Measurements from ENCODE around the gene MAPK8IP2. TPM values are rescaled to one million over a fixed set of nuclear protein-coding genes. Genes with fewer than 3 reads are reported as not detected.

The MAPK8IP2 gene
- total and polyA plus RNA-seq, 2 of the 13 experiments (the other 11 are each of a cell fraction or from before 2014, with no cell fraction given) = 1.3 to 2.6 TPM

DNA sequence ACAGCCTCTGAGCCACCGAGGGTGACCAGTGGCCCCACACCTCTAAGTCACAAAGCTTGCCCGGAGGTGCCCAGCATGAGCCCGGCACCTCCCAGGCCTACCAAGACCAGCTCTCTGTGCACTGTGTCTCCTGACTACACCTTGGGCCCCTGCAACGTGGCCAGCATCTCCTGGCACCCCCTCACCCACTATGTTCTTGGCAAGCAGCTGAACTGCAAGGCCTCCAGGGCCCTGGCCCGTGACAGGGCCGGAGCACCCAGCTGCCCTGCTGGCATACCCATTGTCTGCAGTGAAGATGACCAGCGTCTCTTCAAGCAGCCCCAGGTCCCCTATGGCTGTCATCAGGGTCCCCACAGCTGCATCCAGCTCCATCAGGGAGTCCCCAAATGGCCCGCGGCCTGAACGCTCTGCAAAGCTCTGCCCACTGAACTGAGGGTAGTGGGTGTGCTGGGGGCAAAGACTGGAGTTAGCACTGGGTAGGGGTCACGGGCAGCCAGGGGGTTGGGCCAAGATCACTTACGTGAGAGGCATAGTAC, 25.8 kb downstream of the MAPK8IP2 start:
- H3K9me3 ChIP-seq (ENCODE audit: low read length) = no peaks in the 10 kb centered on the region
- H4K20me1 ChIP-seq (ENCODE audit: insufficient read depth, low read length) = no peaks in the 10 kb centered on the region
- H3K4me1 ChIP-seq (ENCODE audit: insufficient read depth, low read length) = peaks cover 56% of the 10 kb centered on the region
- peak overlapping the region; percentile 90 for H3K4me2 ChIP-seq (ENCODE audit: low read depth, low read length)
- no TSS peak for BruUV-seq (replicated peaks)
- H3K36me3 ChIP-seq (replicated peaks in 1 of 2; ENCODE audit: control insufficient read depth in 1 of 2, insufficient read depth in 2 of 2, low read length in 2 of 2) = no peaks in the 10 kb centered on the region
- no peak overlapping the region for H3K9ac ChIP-seq (ENCODE audit: insufficient read depth, low read depth, low read length)
- WGBS (ENCODE audit: low lambda C conversion rate) = 95% methylated on average over 5 of the region's 12 CpGs
- CTCF ChIA-PET (ENCODE audit: low intra/inter-chr PET ratio, low total read pairs) = interaction anchor here (1.1 kb wide), 1 partner anchor 65 kb away, joined by 5 read pairs; no protein-coding TSS in a partner anchor
- FAIRE-seq (no peak), ATAC-seq (no peak), DNase-seq (ENCODE audit: low spot score) (no peak)
- H3K27ac ChIP-seq (ENCODE audit: extremely low read length, insufficient read depth, low read length) = no peak overlapping the region
- TF ChIP-seq NBN (conservative IDR thresholded peaks at IDR 0.05) = no peak
- TF ChIP-seq, protein P1, sequence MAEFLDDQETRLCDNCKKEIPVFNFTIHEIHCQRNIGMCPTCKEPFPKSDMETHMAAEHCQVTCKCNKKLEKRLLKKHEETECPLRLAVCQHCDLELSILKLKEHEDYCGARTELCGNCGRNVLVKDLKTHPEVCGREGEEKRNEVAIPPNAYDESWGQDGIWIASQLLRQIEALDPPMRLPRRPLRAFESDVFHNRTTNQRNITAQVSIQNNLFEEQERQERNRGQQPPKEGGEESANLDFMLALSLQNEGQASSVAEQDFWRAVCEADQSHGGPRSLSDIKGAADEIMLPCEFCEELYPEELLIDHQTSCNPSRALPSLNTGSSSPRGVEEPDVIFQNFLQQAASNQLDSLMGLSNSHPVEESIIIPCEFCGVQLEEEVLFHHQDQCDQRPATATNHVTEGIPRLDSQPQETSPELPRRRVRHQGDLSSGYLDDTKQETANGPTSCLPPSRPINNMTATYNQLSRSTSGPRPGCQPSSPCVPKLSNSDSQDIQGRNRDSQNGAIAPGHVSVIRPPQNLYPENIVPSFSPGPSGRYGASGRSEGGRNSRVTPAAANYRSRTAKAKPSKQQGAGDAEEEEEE (CRISPR knock-in tag; IDR thresholded peaks at IDR 0.05; ENCODE audit: borderline replicate concordance) = no peak
- no peak for TF ChIP-seq NFYB (CRISPR knock-in tag; IDR thresholded peaks at IDR 0.05)
- no peak for TF ChIP-seq ZNF251 (CRISPR knock-in tag; IDR thresholded peaks at IDR 0.05)
- no peak for TF ChIP-seq HNRNPL (IDR thresholded peaks at IDR 0.05; ENCODE audit: low read depth, low read length)
- TF ChIP-seq GZF1 (CRISPR knock-in tag; IDR thresholded peaks at IDR 0.05) = no peak
- no peak for TF ChIP-seq ZNF264 (CRISPR knock-in tag; IDR thresholded peaks at IDR 0.05)
- TF ChIP-seq ZNF510 (CRISPR knock-in tag; IDR thresholded peaks at IDR 0.05; ENCODE audit: low read depth) = no peak
- TF ChIP-seq CREB1 (IDR thresholded peaks at IDR 0.05) = no peak
- no peak for TF ChIP-seq CREB1 (CRISPR knock-in tag; IDR thresholded peaks at IDR 0.05)
- peak overlapping the region in 1 of 3 experiments; percentile 88; a peak in 1 of 6 replicates for H3K4me3 ChIP-seq (replicated peaks in 1 of 3; ENCODE audit: insufficient read depth in 1 of 3, low read depth in 2 of 3, low read length in 3 of 3)
- intact Hi-C loops (cut with micrococcal nuclease; ENCODE audit: unreplicated experiment) (no loop called here), in situ Hi-C loops (cut with HindIII; ENCODE audit: extremely low pct_ligation_motif_present, low pct_unique_long_range_greater_than_20kb) (loop anchor here (5.0 kb wide), 1 partner anchor 71 kb away; no protein-coding TSS in a partner anchor)
- no peaks in the 10 kb centered on the region; a peak in 1 of 5 replicates for H3K27me3 ChIP-seq (ENCODE audit: control insufficient read depth in 1 of 2, insufficient read depth in 2 of 2, low read length in 2 of 2)
- POLR2A ChIA-PET = interaction anchor here (1.4 to 4.2 kb wide), 2 partner anchors 14 to 73 kb away, joined by 5 to 56 read pairs; no protein-coding TSS in a partner anchor
- H3K79me2 ChIP-seq (ENCODE audit: insufficient read depth, low read length) = peaks cover 4% of the 10 kb centered on the region
- no peak overlapping the region for H2AFZ ChIP-seq (ENCODE audit: low read length)
